Measurements from ENCODE around the gene AKAP9.
"Not testable (repeated sequence)": the region's sequence is repeated elsewhere in the genome, so short reads cannot be mapped to it uniquely, and the experiment has no call there.

Gene AKAP9

GRCh38 chr7:92013611-92014010 lies 72.9 kb downstream of the AKAP9 start:
- peak; percentile 96 for DNase-seq (ENCODE audit: low spot score)

- no peak for DNase-seq (ENCODE audit: low spot score)
These were observed 80.0 kb downstream of the AKAP9 start for GRCh38 chr7:92020636-92021035.

- peak; percentile 89 for DNase-seq (ENCODE audit: low spot score)
These were observed 84.6 kb downstream of the AKAP9 start for GRCh38 chr7:92025260-92025659.

GRCh38 chr7:92026635-92027034 lies 86.0 kb downstream of the AKAP9 start:
- not testable (repeated sequence) for DNase-seq (ENCODE audit: low spot score)

GRCh38 chr7:92027128-92027527 lies 86.5 kb downstream of the AKAP9 start:
- not testable (repeated sequence) for DNase-seq (ENCODE audit: low spot score)

- DNase-seq (ENCODE audit: low spot score): peak; percentile 62
These were observed 87.6 kb downstream of the AKAP9 start for GRCh38 chr7:92028226-92028625.

DNA sequence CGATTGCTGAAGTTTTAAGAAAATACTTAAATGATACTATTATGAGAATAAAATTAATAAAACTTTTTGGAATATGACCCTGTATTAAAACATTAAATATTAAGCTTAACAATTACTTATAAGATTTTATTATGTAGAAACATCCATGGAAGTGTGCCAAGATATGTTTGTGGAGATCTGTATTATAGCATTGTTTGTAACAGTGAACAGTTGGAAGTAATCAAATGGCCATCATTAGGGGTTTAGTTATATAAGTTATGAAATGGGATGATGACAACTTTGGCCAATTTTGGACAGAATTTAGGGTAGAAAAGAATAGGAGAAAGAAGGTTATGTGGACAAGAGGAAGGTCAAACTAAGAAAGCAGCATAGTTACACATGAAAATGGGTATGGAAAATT lies 88.0 kb downstream of the AKAP9 start:
- DNase-seq (ENCODE audit: low spot score): no peak

- no peak for DNase-seq (ENCODE audit: low spot score)
These were observed 93.5 kb downstream of the AKAP9 start for GRCh38 chr7:92034116-92034515.

GRCh38 chr7:92035576-92035975 lies 94.9 kb downstream of the AKAP9 start:
- no peak for DNase-seq (ENCODE audit: low spot score)

- no peak for DNase-seq (ENCODE audit: low spot score)
These were observed 99.2 kb downstream of the AKAP9 start for GRCh38 chr7:92039900-92040299.

DNA sequence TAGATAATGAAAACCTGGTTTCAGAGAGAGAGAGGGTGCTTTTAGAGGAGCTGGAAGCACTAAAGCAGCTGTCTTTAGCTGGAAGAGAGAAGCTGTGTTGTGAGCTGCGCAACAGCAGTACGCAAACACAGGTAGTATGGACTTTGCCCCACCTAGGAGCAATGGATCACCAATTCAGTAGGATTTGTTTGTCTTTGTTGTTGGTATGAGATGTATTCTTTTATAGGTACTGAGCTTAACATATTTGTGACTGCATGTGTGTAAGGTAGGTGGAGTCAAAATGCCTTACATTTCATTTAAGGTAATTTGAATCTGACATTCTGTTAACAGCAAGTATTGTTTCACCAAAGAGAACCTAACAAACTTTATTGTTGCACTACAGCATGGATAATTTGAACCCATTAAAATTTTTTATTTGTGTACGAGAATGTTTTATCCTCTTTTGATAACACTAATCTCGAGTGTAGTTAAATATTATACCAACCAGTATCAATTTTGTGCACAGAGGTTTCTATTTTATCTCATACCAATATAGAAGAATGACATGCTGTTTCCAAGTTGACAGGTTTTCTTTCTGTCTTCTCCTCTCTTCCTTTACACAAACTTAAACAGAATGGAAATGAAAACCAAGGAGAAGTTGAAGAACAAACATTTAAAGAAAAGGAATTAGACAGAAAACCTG lies 101.5 kb downstream of the AKAP9 start:
- DNase-seq (ENCODE audit: low spot score): no peak

- DNase-seq (ENCODE audit: low spot score): no peak
These were observed 102.4 kb downstream of the AKAP9 start for GRCh38 chr7:92043098-92043497.

- DNase-seq (ENCODE audit: low spot score): peak; percentile 64
These were observed 103.0 kb downstream of the AKAP9 start for GRCh38 chr7:92043637-92044036.

DNA sequence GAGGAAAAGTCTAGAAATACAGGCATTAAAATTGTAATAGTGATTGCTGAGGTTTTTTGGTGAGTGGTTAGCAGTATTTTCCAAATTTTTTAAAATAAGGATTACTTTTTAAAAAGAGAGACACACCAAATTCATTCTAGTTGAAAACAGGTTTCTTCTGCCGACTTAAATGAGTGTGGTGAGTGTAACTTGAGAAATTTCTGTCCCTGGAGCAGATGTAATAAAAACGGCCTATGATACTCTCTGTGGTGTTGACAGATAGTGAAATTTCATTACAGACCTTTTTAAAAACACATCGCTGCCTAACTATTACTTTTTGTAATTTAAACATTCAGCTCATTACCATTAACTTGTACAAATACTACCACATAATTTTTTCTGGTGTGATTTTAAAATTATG lies 103.5 kb downstream of the AKAP9 start:
- DNase-seq (ENCODE audit: low spot score): no peak

DNA sequence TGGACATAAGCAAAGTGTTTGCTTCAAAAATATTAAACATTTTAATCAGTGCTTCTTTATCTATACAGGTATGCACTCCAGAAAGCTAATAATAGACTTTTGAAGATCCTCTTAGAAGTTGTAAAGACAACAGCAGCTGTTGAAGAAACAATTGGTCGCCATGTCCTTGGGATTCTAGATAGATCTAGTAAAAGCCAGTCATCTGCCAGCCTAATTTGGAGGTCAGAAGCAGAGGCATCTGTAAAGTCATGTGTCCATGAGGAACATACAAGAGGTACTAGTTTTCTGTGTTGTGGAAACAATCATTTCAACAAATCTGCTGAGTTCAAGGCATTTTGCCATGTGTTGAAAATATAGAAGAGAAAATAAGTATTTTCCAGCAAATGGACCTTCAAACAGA lies 104.3 kb downstream of the AKAP9 start:
- DNase-seq (ENCODE audit: low spot score): no peak

DNA sequence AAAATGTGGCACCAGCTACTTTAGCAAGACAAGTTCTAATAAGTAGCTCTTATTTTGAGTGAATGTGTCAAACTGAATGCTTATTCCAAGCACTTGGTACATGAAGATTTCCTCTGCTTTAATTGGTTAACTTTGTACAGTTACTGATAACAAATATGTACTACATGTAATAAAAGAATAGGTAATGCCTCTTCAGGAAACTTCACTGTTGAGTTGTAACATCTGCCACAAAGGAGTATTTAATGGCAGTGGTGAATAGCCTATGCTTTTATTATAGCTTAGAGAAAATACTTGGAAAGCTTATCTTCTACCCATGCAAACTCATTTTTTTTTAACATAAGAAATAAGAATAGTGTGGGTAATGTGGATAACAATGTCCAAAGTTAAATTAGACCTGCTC lies 111.0 kb downstream of the AKAP9 start:
- DNase-seq (ENCODE audit: low spot score): no peak

- DNase-seq (ENCODE audit: low spot score): no peak
These were observed 111.5 kb downstream of the AKAP9 start for GRCh38 chr7:92052159-92052558.

- DNase-seq (ENCODE audit: low spot score): no peak
These were observed 112.0 kb downstream of the AKAP9 start for GRCh38 chr7:92052684-92053083.

GRCh38 chr7:92053312-92053711 lies 112.7 kb downstream of the AKAP9 start:
- DNase-seq (ENCODE audit: low spot score): no peak

- DNase-seq (ENCODE audit: low spot score): no peak
These were observed 115.6 kb downstream of the AKAP9 start for GRCh38 chr7:92056286-92056685.

DNA sequence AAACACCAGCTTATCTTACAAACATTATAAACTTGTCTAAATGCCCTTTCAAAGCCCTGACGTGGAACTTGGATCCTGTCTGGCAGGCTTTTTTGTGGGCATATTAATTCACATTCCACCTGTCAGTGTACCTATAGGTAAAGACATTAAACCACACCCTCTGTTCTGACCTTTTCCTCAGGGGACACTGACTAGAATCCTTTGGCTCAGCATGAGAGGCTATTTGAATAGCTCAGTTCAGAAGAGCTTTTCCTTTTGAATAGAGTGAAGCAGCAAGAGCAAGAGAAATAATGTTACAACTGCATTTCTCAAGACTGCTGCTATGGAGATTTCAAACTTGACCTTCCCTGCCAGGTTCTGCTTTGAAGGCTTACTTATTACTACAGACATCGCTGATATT lies 116.7 kb downstream of the AKAP9 start:
- DNase-seq (ENCODE audit: low spot score): no peak

DNA sequence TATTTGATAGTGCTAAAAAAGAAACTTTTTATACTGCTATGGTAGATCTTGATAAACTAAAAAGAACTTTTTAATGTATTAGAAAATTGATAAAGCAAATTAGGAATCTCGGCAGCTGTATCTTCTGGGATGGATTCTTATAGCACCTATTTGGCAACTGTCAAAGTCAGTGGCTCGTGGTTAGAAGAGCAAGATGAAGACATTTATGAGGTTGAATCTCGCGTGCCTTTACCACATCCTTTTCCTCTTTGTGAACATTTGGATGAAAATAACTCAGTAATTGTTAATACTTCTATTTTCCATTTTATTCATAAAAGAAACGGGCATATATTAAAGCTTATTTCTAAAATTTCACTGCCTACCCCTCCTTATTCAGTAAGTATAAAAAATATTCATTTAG lies 117.4 kb downstream of the AKAP9 start:
- no peak for DNase-seq (ENCODE audit: low spot score)

GRCh38 chr7:92058899-92059298 lies 118.2 kb downstream of the AKAP9 start:
- no peak for DNase-seq (ENCODE audit: low spot score)

- no peak for DNase-seq (ENCODE audit: low spot score)
These were observed 120.5 kb downstream of the AKAP9 start for GRCh38 chr7:92061154-92061553.

Data from COLO829 (cell line).